ENCODE results near the gene EDC4.
"Not testable (repeated sequence)": the region's sequence is repeated elsewhere in the genome, so short reads cannot be mapped to it uniquely, and the experiment has no call there.

Gene EDC4

GRCh38 chr16:67909056-67909742, 36.3 kb downstream of the EDC4 start:
- no peak for DNase-seq (ENCODE audit: low read depth)

GRCh38 chr16:67910158-67910557, 37.3 kb downstream of the EDC4 start:
- DNase-seq (ENCODE audit: low read depth), result no peak

GRCh38 chr16:67914758-67915495, 42.1 kb downstream of the EDC4 start:
- no peak for DNase-seq (ENCODE audit: low read depth)

GRCh38 chr16:67915496-67915769, 42.6 kb downstream of the EDC4 start:
- not testable (repeated sequence) for DNase-seq (ENCODE audit: low read depth)

GRCh38 chr16:67915831-67916723, 43.2 kb downstream of the EDC4 start:
- no peak for DNase-seq (ENCODE audit: low read depth)

- no peak for DNase-seq (ENCODE audit: low read depth)
These were observed 44.4 kb downstream of the EDC4 start for GRCh38 chr16:67917140-67917851.

GRCh38 chr16:67917852-67918236, 45.0 kb downstream of the EDC4 start:
- DNase-seq (ENCODE audit: low read depth), result no peak

- no peak for DNase-seq (ENCODE audit: low read depth)
These were observed 46.9 kb downstream of the EDC4 start for GRCh38 chr16:67919622-67920221.

- no peak for DNase-seq (ENCODE audit: low read depth)
These were observed 49.4 kb downstream of the EDC4 start for GRCh38 chr16:67922221-67922620.

GRCh38 chr16:67922740-67923139, 49.9 kb downstream of the EDC4 start:
- no peak for DNase-seq (ENCODE audit: low read depth)

- no peak for DNase-seq (ENCODE audit: low read depth)
These were observed 50.7 kb downstream of the EDC4 start for GRCh38 chr16:67923414-67924116.

- DNase-seq (ENCODE audit: low read depth), result no peak
These were observed 51.5 kb downstream of the EDC4 start for GRCh38 chr16:67924140-67924906.

- DNase-seq (ENCODE audit: low read depth), result no peak
These were observed 53.4 kb downstream of the EDC4 start for GRCh38 chr16:67926181-67926750.

- DNase-seq (ENCODE audit: low read depth), result no peak
These were observed 54.5 kb downstream of the EDC4 start for GRCh38 chr16:67927131-67927941.

- DNase-seq (ENCODE audit: low read depth), result no peak
These were observed 55.3 kb downstream of the EDC4 start for GRCh38 chr16:67928147-67928546.

- peak; percentile 65 for DNase-seq (ENCODE audit: low read depth)
These were observed 55.9 kb downstream of the EDC4 start for GRCh38 chr16:67928561-67929364.

- no peak for DNase-seq (ENCODE audit: low read depth)
These were observed 57.3 kb downstream of the EDC4 start for GRCh38 chr16:67930191-67930590.

- DNase-seq (ENCODE audit: low read depth), result no peak
These were observed 57.9 kb downstream of the EDC4 start for GRCh38 chr16:67930678-67931211.

Data from stimulated activated CD8-positive, alpha-beta memory T cell treated with anti-CD3 and anti-CD28 coated beads, Interleukin-4, amount 100 ng/mL, for 24 hours (primary cell).